C4-2B (cell line): ENCODE results near the gene ZNF287.
A peak's percentile ranks its signal among the peaks of the same experiment; 100 is the strongest.

Experiments used
- H3K27ac ChIP-seq: fragments of 450-650 bp; 2 replicates; pipeline ENCODE4 v1.5.1; 2017
- CTCF ChIP-seq: fragments of 450-650 bp; conservative IDR thresholded peaks from 2 replicates; pipeline ENCODE4 v1.5.1; 2017; ENCODE audit warnings: mild to moderate bottlenecking
- ZFX ChIP-seq: fragments of 450-650 bp; IDR thresholded peaks from 2 replicates; pipeline ENCODE4 v1.6.1; 2017

The ZNF287 gene

GRCh38 chr17:16568541-16569357, at the start of gene ZNF287:
Gene ZNF287 (minus strand): TSS chr17:16569204. CDS start chr17:16567731, 1,473 bp downstream.
- H3K27ac ChIP-seq, result peak within 1 kb of the TSS; percentile 63
- TF ChIP-seq ZFX (peak; percentile 88), CTCF (no peak)

GRCh38 chr17:16617481-16618060, 48.6 kb upstream of the ZNF287 start:
- TF ChIP-seq CTCF (no peak), ZFX (no peak)

GRCh38 chr17:16599537-16599936, 30.5 kb upstream of the ZNF287 start:
- TF ChIP-seq ZFX (no peak), CTCF (no peak)
- no peak overlapping the region for H3K27ac ChIP-seq

More at GRCh38 chr17:16617481-16618060, 48.6 kb upstream of the ZNF287 start:
- no peak overlapping the region for H3K27ac ChIP-seq

- TF ChIP-seq ZFX (no peak), CTCF (no peak)
- H3K27ac ChIP-seq, result no peak overlapping the region
These were observed 24.5 kb upstream of the ZNF287 start for GRCh38 chr17:16593356-16594102.

- TF ChIP-seq ZFX, result no peak
- peak; percentile 100 for TF ChIP-seq CTCF
- H3K27ac ChIP-seq, result peak overlapping the region; percentile 43
These were observed 20.3 kb upstream of the ZNF287 start for GRCh38 chr17:16589097-16589969.

GRCh38 chr17:16585796-16586195, 16.8 kb upstream of the ZNF287 start:
- TF ChIP-seq ZFX, result no peak
- TF ChIP-seq CTCF, result no peak
- no peak overlapping the region for H3K27ac ChIP-seq
